BE2C (cell line): ENCODE results near the gene SKI.

Experiments
- DNase-seq: peaks from one replicate; pipeline ENCODE4 v3.0.0-alpha.2; 2020
- H3K27me3 ChIP-seq: fragments of 250-450 bp; sonication (Bioruptor Pico); 2 replicates; pipeline ENCODE4 v1.5.1; 2020; ENCODE audit warnings: mild to moderate bottlenecking
- H3K36me3 ChIP-seq: fragments of 250-450 bp; sonication (Bioruptor Pico); 2 replicates; pipeline ENCODE4 v1.5.1; 2020; ENCODE audit warnings: mild to moderate bottlenecking
- H3K4me1 ChIP-seq: fragments of 250-450 bp; sonication (Bioruptor Pico); 2 replicates; pipeline ENCODE4 v1.5.1; 2020
- H3K4me3 ChIP-seq: 2 replicates; pipeline ENCODE4 v1.5.1; 2011; ENCODE audit warnings: low read depth, low read length
- H3K9me3 ChIP-seq: fragments of 250-450 bp; sonication (Bioruptor Pico); 2 replicates; pipeline ENCODE4 v1.5.1; 2020
- CTCF ChIP-seq: IDR thresholded peaks from 2 replicates; pipeline ENCODE4 v1.5.1; 2012; ENCODE audit warnings: mild to moderate bottlenecking, low read depth, low read length

SKI gene

GRCh38 chr1:2288816-2289536, 60.9 kb downstream of the SKI start:
- no peak for DNase-seq

GRCh38 chr1:2289607-2290006, 61.5 kb downstream of the SKI start:
- H3K4me1 ChIP-seq: no peaks in the 10 kb centered on the region
- no peak for TF ChIP-seq CTCF
- no peak overlapping the region for H3K4me3 ChIP-seq
- H3K9me3 ChIP-seq: no peaks in the 10 kb centered on the region
- no peak for DNase-seq
- no peaks in the 10 kb centered on the region for H3K36me3 ChIP-seq
- no peaks in the 10 kb centered on the region for H3K27me3 ChIP-seq

More at GRCh38 chr1:2288816-2289536, 60.9 kb downstream of the SKI start:
- H3K4me3 ChIP-seq: no peak overlapping the region
- no peaks in the 10 kb centered on the region for H3K36me3 ChIP-seq
- no peaks in the 10 kb centered on the region for H3K27me3 ChIP-seq
- H3K4me1 ChIP-seq: no peaks in the 10 kb centered on the region
- no peaks in the 10 kb centered on the region for H3K9me3 ChIP-seq
- TF ChIP-seq CTCF: no peak

- Histone ChIP-seq H3K36me3 (no peaks in the 10 kb centered on the region), H3K4me3 (no peak overlapping the region), H3K9me3 (no peaks in the 10 kb centered on the region), H3K4me1 (no peaks in the 10 kb centered on the region), H3K27me3 (no peaks in the 10 kb centered on the region)
- TF ChIP-seq CTCF: no peak
- no peak for DNase-seq
Measured at GRCh38 chr1:2290171-2290578, 62.1 kb downstream of the SKI start.

GRCh38 chr1:2290595-2291510, 62.7 kb downstream of the SKI start:
- H3K4me3 ChIP-seq: no peak overlapping the region
- no peak for DNase-seq
- H3K36me3 ChIP-seq: no peaks in the 10 kb centered on the region
- no peaks in the 10 kb centered on the region for H3K27me3 ChIP-seq
- H3K4me1 ChIP-seq: no peaks in the 10 kb centered on the region
- no peaks in the 10 kb centered on the region for H3K9me3 ChIP-seq
- no peak for TF ChIP-seq CTCF

- no peaks in the 10 kb centered on the region for H3K27me3 ChIP-seq
- no peak overlapping the region for H3K4me3 ChIP-seq
- DNase-seq: no peak
- TF ChIP-seq CTCF: no peak
- H3K36me3 ChIP-seq: no peaks in the 10 kb centered on the region
- no peaks in the 10 kb centered on the region for H3K9me3 ChIP-seq
- no peaks in the 10 kb centered on the region for H3K4me1 ChIP-seq
Measured at GRCh38 chr1:2291577-2291976, 63.5 kb downstream of the SKI start.
